T follicular helper cell (primary cell): ENCODE measurements around the gene METTL9.
"Not testable (repeated sequence)": the region's sequence is repeated elsewhere in the genome, so short reads cannot be mapped to it uniquely, and the experiment has no call there.

Experiments
- DNase-seq: peaks from one replicate; pipeline ENCODE4 v3.0.0-alpha.2; 2020; ENCODE audit warnings: low read depth

Gene METTL9

GRCh38 chr16:21663889-21664647 lies 64.7 kb downstream of the METTL9 start, which contains the start of gene OTOA:
Gene OTOA (plus strand): TSS chr16:21663968. CDS start chr16:21678515, 14,547 bp downstream.
- DNase-seq = peak; percentile 3

- DNase-seq = no peak
Measured at GRCh38 chr16:21664801-21665492, 65.6 kb downstream of the METTL9 start.

DNA sequence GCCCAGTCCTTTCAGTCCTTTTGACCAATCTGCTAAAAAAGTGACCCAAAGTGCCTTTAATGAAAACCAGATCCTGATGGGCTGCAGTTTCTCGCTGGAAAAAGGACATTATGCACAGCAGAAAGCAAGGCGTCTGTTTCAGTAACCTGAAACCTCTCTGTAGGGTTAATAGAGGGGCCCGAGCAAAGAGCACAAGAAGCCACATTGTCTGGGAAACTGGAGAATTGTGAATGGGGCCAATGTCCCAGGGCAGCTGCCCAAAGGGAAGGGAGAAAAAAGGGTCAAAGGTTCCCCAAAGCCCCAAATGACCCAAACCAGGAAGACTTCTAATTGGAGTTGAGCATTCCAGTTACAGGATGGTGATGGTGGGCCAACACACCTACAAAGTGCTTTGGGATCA lies 67.4 kb downstream of the METTL9 start:
- DNase-seq = no peak

GRCh38 chr16:21667575-21667974 lies 68.2 kb downstream of the METTL9 start:
- no peak for DNase-seq

GRCh38 chr16:21673469-21673868 lies 74.1 kb downstream of the METTL9 start:
- no peak for DNase-seq

DNA sequence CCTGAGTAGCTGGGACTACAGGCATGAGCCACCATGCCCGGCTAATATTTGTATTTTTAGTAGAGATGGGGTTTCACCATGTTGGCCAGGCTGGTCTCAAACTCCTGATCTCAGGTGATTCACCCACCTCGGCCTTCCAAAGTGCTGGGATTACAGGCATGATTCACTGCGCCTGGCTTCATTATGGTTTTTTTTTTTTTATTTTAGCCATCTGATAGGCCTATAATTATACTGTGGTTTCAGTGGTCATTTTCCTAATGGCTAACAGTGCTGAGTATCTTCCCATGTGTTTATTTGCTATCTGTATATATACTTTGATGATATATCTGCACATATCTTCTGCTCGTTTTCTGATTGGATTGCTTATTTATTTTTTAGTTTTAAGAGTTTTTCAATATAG lies 75.1 kb downstream of the METTL9 start:
- DNase-seq = not testable (repeated sequence)

- not testable (repeated sequence) for DNase-seq
Measured at GRCh38 chr16:21680714-21681113, 81.3 kb downstream of the METTL9 start.

DNA sequence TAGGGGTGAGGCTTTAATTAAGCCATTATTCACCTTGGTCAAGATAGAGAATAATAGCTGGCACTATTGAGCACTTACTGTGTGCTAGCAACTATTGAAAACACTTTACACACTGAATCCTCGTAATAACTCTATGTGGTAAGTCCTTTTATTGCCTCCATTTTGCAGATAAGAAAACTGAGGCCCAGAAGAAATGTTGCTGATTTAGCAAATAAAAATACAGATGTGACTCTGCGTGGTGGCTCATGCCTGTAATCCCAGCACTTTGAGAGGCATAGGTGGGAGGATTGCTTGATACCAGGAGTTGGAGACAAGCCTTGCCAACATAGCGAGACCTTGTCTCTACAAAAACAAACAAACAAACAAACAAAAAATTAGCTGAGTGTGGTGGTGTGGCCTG lies 83.8 kb downstream of the METTL9 start:
- DNase-seq = no peak

DNA sequence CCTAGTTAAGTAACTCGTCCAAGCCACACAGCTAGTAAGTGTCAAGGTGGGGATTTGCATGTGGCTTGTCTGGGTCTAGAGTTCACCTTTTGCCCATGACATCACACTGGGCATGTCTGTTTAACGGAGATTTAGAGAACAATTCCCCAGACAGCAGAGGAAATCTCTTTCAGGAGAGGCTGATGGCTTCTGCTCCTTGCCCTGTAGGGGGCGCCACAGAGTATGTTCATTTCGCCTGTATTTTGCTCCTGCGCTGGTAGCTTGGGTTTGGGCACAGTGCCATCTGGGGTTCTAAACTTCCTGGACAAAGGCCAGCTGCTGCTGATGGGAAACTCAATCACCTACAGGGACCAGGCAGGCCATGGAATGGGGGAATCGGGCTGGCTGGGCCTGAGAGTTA lies 84.8 kb downstream of the METTL9 start:
- DNase-seq = peak; percentile 4

DNA sequence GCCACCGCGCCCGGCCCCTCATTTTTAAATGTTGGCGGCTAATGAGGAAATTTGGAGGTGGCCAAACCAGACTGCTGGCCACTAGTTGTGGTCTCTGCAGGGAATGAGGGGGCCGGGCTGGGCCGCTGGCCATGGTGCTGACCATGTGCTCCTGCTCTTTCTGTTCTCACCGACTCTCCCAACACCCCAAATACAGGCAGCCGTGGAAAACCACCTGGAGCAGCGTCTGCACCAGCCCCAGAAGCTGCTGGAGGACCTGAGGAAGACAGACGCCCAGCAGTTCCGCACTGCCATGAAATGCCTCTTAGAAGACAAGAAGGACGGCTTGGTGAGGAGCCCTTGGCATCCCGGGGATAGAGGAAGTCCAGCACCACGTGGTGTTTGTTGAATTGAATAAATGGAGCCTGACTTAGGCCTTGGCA lies 85.7 kb downstream of the METTL9 start:
- no peak for DNase-seq

GRCh38 chr16:21689107-21689506 lies 89.7 kb downstream of the METTL9 start:
- DNase-seq = no peak

DNA sequence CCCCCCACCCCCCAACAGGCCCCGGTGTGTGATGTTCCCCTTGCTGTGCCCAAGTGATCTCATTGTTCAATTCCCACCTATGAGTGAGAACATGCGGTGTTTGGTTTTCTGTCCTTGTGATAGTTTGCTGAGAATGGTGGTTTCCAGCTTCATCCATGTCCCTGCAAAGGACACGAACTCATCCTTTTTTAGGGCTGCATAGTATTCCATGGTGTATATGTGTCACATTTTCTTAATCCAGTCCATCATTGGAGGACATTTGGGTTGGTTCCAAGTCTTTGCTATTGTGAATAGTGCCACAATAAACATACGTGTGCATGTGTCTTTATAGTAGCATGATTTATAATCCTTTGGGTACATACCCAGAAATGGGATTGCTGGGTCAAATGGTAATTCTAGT lies 91.6 kb downstream of the METTL9 start:
- not testable (repeated sequence) for DNase-seq

DNA sequence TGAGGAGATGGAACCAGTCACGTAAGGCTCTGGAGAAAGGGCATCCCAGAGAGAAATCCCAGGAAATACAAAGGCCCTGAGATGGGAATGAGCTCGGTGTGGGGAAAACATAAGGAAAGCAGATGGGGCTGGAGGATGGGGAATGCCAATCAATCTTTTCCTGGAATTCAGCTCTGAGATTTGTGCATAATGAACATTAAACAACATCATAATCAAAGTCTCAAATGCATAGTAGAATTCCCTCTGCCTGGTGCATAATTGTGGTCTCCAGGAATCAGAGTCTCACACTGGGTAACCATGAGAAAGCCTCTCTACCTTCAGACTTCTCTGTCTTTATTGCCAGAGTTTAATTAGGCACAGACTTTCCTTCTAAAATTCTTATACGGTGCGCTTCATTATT lies 95.2 kb downstream of the METTL9 start:
- DNase-seq = no peak

- DNase-seq = no peak
Measured at GRCh38 chr16:21697032-21697431, 97.7 kb downstream of the METTL9 start.

- no peak for DNase-seq
Measured at GRCh38 chr16:21698169-21699032, 99.0 kb downstream of the METTL9 start.

DNA sequence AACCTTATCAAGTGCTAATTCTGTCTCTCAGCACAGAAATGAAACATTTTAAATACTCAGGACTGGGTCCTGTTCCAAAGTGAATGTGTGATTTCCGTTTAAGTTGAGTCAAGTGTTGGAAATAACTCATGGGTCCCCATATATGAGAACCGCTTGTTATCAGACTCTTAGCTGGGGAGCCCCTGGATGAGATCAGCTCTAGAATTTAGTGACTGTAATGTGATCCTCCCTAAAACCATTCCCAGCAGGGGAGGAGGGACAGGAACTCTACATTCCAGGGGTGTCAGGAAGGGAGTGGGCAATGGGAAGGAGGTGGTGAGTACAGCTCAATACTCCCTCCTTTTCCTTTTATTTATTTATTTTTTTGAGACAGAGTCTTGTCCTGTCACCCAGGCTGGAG lies 101.9 kb downstream of the METTL9 start:
- no peak for DNase-seq

GRCh38 chr16:21702276-21702675 lies 102.9 kb downstream of the METTL9 start:
- DNase-seq = no peak

DNA sequence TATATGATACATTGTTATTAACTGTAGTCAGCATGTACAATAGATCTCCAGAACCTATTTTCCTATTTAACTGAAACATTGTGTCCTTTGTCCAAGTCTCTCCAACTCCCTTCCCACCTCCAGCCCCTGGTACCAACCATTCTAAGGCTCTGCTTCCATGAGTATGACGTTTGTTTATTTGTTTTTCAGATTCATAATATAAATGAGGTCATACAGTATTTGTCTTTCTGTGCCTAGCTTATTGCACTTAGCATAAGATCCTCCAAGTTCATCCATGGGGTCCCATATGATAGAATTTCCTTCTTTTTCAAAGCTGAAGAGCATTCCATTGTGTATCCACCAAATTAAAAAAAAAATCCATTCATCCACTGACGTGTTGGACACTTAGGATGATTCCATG lies 103.8 kb downstream of the METTL9 start:
- no peak for DNase-seq

GRCh38 chr16:21703589-21704174 lies 104.3 kb downstream of the METTL9 start:
- DNase-seq = no peak

DNA sequence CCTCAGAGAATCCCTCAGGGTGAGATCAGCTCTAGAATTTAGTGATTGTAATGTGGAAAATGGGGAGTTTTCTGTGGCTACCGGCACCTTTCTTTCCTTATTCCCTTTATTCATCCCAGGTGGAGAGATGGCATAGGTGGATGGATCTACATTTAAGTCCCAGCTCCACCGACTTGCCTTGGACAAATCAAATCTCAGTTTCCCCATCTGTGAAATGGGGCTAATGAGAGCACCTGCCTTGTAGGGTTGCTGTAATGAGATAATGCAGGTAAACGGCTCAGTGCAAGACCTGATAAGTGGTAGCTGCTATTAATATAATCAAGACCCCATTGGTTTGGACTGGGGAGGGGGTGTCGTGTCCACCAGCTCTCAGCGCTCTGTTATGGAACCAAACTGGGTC lies 104.9 kb downstream of the METTL9 start:
- no peak for DNase-seq

GRCh38 chr16:21704733-21705132 lies 105.4 kb downstream of the METTL9 start:
- no peak for DNase-seq
